Activated T-helper 1 cell treated with anti-CD3 and anti-CD28 coated beads, Interleukin-2, amount 50 U/mL, for 16 hours (primary cell): ENCODE measurements around the gene FREM2.

ENCODE experiments used
- DNase-seq, 2 donors: peaks; one replicate each; pipeline ENCODE4 v3.0.0-alpha.2; 2020; ENCODE audit warnings: low read depth in 1 of 2, low spot score in 1 of 2

The FREM2 gene

DNA sequence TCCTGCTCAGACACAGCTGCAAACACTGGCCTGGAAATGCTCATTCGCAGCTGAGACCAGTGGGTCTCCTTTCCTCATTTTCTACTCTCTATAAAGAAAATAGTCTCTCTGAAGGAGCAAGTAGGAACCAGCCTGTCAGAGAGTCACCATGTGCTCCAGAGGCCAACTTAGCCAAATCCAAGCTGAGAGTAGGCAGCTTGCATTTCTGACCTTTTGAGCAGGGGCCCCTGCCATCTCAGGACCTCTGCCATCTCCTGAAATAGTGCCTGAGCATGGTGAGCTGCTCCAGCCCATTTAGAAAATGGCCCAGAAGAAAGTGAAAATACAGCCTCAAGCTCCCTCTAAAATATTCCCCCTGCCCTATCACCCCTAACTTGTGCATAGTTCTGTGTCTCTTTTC, 208.2 kb downstream of the FREM2 start:
- DNase-seq = no peak

DNA sequence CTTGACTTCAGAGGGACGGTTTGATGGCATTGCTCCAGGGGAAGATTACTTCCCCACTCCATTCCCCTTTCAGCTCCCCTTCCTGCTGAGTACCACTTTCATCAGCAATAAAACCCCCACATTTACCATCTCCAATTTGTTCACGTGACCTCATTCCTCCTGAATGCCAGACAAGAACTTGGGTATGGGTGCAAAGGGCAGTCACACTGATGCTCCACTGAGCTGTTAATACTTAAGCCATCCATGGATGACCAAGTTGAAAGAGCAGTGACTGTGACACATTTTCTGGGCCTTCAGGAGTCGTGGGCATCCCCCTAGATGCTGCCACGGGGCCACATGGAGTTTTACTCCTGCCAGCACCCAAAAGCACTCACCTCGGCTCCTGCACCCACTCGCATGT, 210.6 kb downstream of the FREM2 start:
- no peak for DNase-seq

DNA sequence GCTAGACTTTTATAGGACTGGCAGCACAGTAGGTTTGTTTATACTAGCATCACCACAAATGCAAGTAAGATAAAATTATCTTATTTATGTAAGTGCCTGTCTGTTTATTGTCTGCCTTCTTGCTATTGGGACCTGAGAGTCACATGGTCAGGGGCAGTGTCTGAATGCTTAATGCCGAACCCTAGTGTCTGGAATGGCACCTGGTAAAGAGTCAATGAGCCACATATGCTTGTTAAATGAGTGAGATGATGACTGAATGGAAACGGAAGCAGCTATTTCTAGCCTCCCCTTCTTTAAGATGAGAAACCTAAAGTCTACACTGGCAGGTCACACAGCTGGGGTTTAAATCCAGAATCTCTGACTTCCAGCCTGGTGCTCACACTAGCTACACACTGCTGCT, 211.6 kb downstream of the FREM2 start:
- DNase-seq = no peak

DNA sequence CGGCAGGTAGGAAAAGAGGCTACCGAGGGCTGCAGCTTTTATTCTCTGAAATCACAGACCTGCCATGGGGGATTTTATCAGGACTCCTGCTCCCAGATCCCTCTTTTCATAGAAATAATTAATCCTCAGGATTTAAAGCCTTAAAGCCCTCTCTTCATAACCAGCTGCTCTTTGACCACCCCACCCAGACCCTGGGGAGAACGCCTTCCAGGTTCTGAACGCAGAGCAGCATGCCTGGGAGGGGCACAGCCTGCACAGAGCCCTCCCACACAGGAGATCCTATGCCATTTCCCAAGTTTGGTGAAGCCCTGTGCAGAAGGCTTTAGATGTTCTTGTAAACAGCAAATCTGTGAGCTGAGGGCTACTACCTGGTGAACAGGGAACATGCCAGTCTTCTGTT, 212.7 kb downstream of the FREM2 start:
- no peak for DNase-seq

GRCh38 chr13:38900188-38900587, 213.3 kb downstream of the FREM2 start:
- DNase-seq = no peak

- no peak for DNase-seq
Observed at GRCh38 chr13:38902551-38902950, 215.7 kb downstream of the FREM2 start.

GRCh38 chr13:38905081-38905480, 218.2 kb downstream of the FREM2 start:
- no peak for DNase-seq

- no peak for DNase-seq
Observed at GRCh38 chr13:38905861-38906260, 219.0 kb downstream of the FREM2 start.

DNA sequence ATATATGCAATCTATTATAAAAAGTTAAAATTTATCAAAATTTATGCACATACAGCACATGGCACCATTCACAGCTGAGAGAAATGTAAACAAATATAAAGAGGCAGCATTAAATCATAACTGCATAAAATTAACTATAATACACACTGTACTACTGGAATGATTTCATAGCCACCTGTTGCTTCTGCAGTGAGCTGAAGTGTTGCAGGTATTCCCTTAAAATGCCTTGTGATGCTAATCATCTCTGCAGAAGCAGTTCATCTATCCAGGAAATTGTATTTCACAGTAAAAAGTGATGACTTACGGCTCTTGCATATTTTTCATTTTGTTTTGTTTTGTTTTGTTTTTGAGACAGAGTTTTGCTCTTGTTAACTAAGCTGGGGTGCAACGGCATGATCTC, 221.7 kb downstream of the FREM2 start:
- DNase-seq = no peak

DNA sequence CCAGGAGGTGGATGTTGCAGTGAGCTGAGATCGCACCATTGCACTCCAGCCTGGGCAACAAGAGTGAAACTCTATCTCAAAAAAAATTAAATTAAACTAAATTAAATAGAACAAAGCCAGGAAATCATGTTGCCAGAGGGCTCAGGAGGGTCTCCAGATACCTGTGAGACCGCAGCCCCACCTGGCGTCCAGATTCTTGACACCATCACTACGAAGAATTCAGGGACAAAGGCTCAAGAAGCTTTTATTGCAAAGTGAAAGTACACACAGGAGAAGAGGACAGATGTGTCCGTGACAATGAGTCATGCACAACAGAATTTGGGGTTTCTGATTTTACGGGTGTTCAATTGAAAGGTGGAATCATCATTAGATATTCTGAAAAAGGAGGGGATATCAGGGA, 227.2 kb downstream of the FREM2 start:
- DNase-seq = no peak

DNA sequence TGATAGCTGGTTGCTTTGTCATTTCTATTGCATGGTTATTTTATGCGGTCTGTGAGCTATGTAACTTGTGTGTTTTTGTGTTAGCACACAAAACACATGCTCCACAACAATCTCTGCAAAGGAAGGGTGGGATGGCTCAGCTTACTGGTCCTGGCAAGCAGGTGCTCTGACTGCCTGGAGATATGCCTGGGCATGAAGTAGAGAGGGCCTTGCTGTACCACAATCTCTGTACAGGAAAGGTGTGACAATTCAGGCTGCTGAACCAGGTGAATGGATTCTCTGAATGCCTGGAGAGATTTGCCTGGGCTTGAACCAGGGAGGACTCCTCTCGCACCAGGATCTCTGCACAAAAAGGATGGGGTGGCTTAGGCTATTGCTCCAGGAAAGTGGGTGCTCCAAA, 234.2 kb downstream of the FREM2 start:
- no peak for DNase-seq

GRCh38 chr13:38922170-38922569, 235.3 kb downstream of the FREM2 start:
- DNase-seq = no peak

- no peak for DNase-seq
Observed at GRCh38 chr13:38933786-38934185, 246.9 kb downstream of the FREM2 start.
